DOHH2 (cell line): ENCODE data around the gene SLC25A51.

ENCODE experiments used
- H3F3A ChIP-seq: fragments of 200-600 bp; sonication (generic), shearing (Covaris generic); 2 replicates; pipeline ENCODE4 v1.6.0; 2016; ENCODE audit warnings: antibody characterized with exemption, mild to moderate bottlenecking; ENCODE audit not compliant: control insufficient read depth, insufficient read depth
- H3K27ac ChIP-seq: fragments of 200-600 bp; sonication (generic); 2 replicates; pipeline ENCODE4 v1.5.1; 2014; ENCODE audit warnings: low read depth, mild to moderate bottlenecking, low read length, moderate library complexity
- H3K27me3 ChIP-seq: fragments of 200-600 bp; sonication (generic); 2 replicates; pipeline ENCODE4 v1.6.1; 2014; ENCODE audit warnings: mild to moderate bottlenecking, low read length, mixed read lengths; ENCODE audit not compliant: control insufficient read depth
- H3K36me3 ChIP-seq: fragments of 200-600 bp; sonication (generic); 2 replicates; pipeline ENCODE4 v1.6.1; 2014; ENCODE audit warnings: mild to moderate bottlenecking, low read length, moderate library complexity, mixed read lengths; ENCODE audit not compliant: control insufficient read depth
- H3K4me1 ChIP-seq: fragments of 200-600 bp; sonication (generic); 2 replicates; pipeline ENCODE4 v1.6.1; 2014; ENCODE audit warnings: mild to moderate bottlenecking, low read length, mixed read lengths; ENCODE audit not compliant: control insufficient read depth
- H3K4me2 ChIP-seq: fragments of 200-600 bp; sonication (generic); 2 replicates; pipeline ENCODE4 v1.6.0; 2014; ENCODE audit warnings: mild to moderate bottlenecking, low read length, moderate library complexity
- H3K4me3 ChIP-seq: fragments of 200-600 bp; sonication (generic); 2 replicates; pipeline ENCODE4 v1.5.1; 2014; ENCODE audit warnings: mild to moderate bottlenecking, low read length, mixed read lengths
- H3K79me2 ChIP-seq: fragments of 200-600 bp; sonication (generic); 2 replicates; pipeline ENCODE4 v1.6.1; 2014; ENCODE audit warnings: mild to moderate bottlenecking, low read length, mixed read lengths; ENCODE audit not compliant: control insufficient read depth
- H3K9me2 ChIP-seq: fragments of 200-600 bp; sonication (generic); replicated peaks from 2 replicates; pipeline ENCODE4 v1.6.1; 2014; ENCODE audit warnings: mild to moderate bottlenecking, low read length, mixed read lengths; ENCODE audit not compliant: control insufficient read depth
- H3K9me3 ChIP-seq: fragments of 200-600 bp; sonication (generic); 2 replicates; pipeline ENCODE4 v1.6.1; 2014; ENCODE audit warnings: antibody characterized with exemption, low read length, mixed read lengths; ENCODE audit not compliant: control insufficient read depth, insufficient read depth
- H4K20me1 ChIP-seq: fragments of 200-600 bp; sonication (generic); 2 replicates; pipeline ENCODE4 v1.6.0; 2014; ENCODE audit warnings: low read depth, mild to moderate bottlenecking, antibody characterized with exemption, low read length, moderate library complexity; ENCODE audit not compliant: control insufficient read depth, insufficient read depth
- EZH2phosphoT487 ChIP-seq: fragments of 200-600 bp; sonication (generic); IDR thresholded peaks from 2 replicates; pipeline ENCODE4 v1.6.1; 2017; ENCODE audit warnings: borderline replicate concordance, mild to moderate bottlenecking, antibody characterized with exemption, low read length, moderate library complexity, mixed read lengths
- TF ChIP-seq, protein P1 (sequence below): fragments of 200-600 bp; sonication (generic); IDR thresholded peaks from one replicate; pipeline ENCODE4 v1.5.1; 2014; ENCODE audit warnings: antibody characterized with exemption, mild to moderate bottlenecking, low read depth, low read length; ENCODE audit not compliant: poor library complexity, severe bottlenecking

The SLC25A51 gene

GRCh38 chr9:37902796-37903646 lies 906 bp downstream of the SLC25A51 start:
- H3K4me1 ChIP-seq, result peaks cover 22% of the 10 kb centered on the region
- H3K9me2 ChIP-seq, result no peaks in the 10 kb centered on the region
- H3K9me3 ChIP-seq, result no peaks in the 10 kb centered on the region
- peaks cover 32% of the 10 kb centered on the region for H3K79me2 ChIP-seq
- H3K27me3 ChIP-seq, result no peaks in the 10 kb centered on the region
- peak overlapping the region; percentile 89 for H3K4me3 ChIP-seq
- TF ChIP-seq EZH2phosphoT487, result no peak
- TF ChIP-seq, protein P1, sequence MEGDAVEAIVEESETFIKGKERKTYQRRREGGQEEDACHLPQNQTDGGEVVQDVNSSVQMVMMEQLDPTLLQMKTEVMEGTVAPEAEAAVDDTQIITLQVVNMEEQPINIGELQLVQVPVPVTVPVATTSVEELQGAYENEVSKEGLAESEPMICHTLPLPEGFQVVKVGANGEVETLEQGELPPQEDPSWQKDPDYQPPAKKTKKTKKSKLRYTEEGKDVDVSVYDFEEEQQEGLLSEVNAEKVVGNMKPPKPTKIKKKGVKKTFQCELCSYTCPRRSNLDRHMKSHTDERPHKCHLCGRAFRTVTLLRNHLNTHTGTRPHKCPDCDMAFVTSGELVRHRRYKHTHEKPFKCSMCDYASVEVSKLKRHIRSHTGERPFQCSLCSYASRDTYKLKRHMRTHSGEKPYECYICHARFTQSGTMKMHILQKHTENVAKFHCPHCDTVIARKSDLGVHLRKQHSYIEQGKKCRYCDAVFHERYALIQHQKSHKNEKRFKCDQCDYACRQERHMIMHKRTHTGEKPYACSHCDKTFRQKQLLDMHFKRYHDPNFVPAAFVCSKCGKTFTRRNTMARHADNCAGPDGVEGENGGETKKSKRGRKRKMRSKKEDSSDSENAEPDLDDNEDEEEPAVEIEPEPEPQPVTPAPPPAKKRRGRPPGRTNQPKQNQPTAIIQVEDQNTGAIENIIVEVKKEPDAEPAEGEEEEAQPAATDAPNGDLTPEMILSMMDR, result no peak
- peaks cover 18% of the 10 kb centered on the region for H3K36me3 ChIP-seq
- H3K4me2 ChIP-seq, result peak overlapping the region; percentile 79
- H4K20me1 ChIP-seq, result no peaks in the 10 kb centered on the region
- no peaks in the 10 kb centered on the region for H3F3A ChIP-seq
- peak overlapping the region; percentile 58 for H3K27ac ChIP-seq

DNA sequence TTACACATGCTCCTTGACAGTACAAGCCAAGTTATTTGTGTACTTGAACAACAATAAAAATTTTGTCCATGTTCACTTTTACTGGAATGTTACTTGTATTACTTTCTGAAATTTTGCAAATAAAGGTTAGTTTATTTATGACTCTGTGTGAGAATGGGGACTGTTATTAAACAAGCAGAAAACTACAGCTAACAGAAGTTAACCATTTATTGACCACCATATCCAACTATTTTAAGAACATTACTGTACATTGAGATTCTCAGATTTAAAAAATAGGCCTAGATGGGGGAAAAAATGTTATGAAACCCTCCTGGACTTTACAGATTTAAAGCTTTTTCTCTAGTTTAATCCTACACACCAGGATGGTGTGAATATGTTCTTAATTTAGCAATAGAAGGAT lies 1.8 kb downstream of the SLC25A51 start:
- no peaks in the 10 kb centered on the region for H3K9me2 ChIP-seq
- H3K4me3 ChIP-seq, result peak overlapping the region; percentile 89
- H3K36me3 ChIP-seq, result peaks cover 23% of the 10 kb centered on the region
- no peaks in the 10 kb centered on the region for H3K9me3 ChIP-seq
- H3K4me1 ChIP-seq, result peaks cover 22% of the 10 kb centered on the region
- H3K4me2 ChIP-seq, result peak overlapping the region; percentile 79
- H4K20me1 ChIP-seq, result no peaks in the 10 kb centered on the region
- no peak for TF ChIP-seq EZH2phosphoT487
- TF ChIP-seq, protein P1, result no peak
- H3K79me2 ChIP-seq, result peaks cover 32% of the 10 kb centered on the region
- no peak overlapping the region for H3K27ac ChIP-seq
- no peaks in the 10 kb centered on the region for H3K27me3 ChIP-seq
- H3F3A ChIP-seq, result no peaks in the 10 kb centered on the region

- Histone ChIP-seq H3K4me3 (no peak overlapping the region), H3K27me3 (no peaks in the 10 kb centered on the region), H3K4me2 (no peak overlapping the region), H3K9me3 (no peaks in the 10 kb centered on the region), H3K79me2 (peaks cover 32% of the 10 kb centered on the region), H3K4me1 (peaks cover 16% of the 10 kb centered on the region), H3K9me2 (no peaks in the 10 kb centered on the region), H4K20me1 (no peaks in the 10 kb centered on the region), H3F3A (no peaks in the 10 kb centered on the region), H3K36me3 (peaks cover 42% of the 10 kb centered on the region), H3K27ac (no peak overlapping the region)
- TF ChIP-seq EZH2phosphoT487, result no peak
- TF ChIP-seq, protein P1, result no peak
Observed at GRCh38 chr9:37899041-37899440, 4.9 kb downstream of the SLC25A51 start.
